Measurements from ENCODE around the gene FUT3. TPM values are rescaled to one million over a fixed set of nuclear protein-coding genes. Genes with fewer than 3 reads are reported as not detected.
"Not testable (repeated sequence)": the region's sequence is repeated elsewhere in the genome, so short reads cannot be mapped to it uniquely, and the experiment has no call there.

FUT3 gene
- polyA plus RNA-seq, 1 of the 3 experiments (the other 2 are of a cell fraction) = not detected

DNA sequence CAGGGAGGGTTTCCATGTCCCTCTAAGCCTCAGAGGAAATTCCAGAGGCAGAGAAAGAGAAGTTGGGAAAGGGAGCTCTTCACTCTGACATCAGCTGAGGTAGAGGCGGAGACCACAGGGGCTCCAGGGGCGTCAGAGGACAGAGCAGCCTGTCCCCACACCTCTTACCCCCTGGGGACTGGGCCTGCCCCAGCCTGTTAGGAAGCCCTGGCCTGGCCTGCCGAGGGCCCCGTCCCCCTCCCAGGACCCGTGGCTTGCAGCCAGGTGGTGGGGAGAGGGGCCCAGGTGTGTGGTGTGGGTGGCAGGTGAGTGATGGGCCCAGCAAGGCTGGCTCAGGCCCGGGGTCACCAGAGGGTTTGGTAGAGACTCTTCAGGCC lies 9.5 kb downstream of the FUT3 start:
- H4K20me1 ChIP-seq (ENCODE audit: insufficient read depth); H3K9me3 ChIP-seq; H3K4me2 ChIP-seq; H3K9ac ChIP-seq; H3F3A ChIP-seq (replicated peaks; ENCODE audit: insufficient read depth); H3K27ac ChIP-seq (ENCODE audit: low read depth in 2 of 2, low read length in 1 of 2); H3K27me3 ChIP-seq (ENCODE audit: insufficient read depth); H3K4me1 ChIP-seq (ENCODE audit: control insufficient read depth in 1 of 2, insufficient read depth in 2 of 2, low read depth in 1 of 2, low read length in 1 of 2); H3K4me3 ChIP-seq (ENCODE audit: low read depth in 2 of 2, low read length in 1 of 2); H3K36me3 ChIP-seq (replicated peaks in 1 of 2; ENCODE audit: control insufficient read depth in 1 of 2, insufficient read depth in 2 of 2, low read length in 1 of 2); H3K9me2 ChIP-seq; H3K79me2 ChIP-seq (ENCODE audit: insufficient read depth); H2AFZ ChIP-seq (ENCODE audit: low read depth): not testable (repeated sequence)
- POLR2A ChIA-PET = interaction anchor here (1.7 kb wide), 1 partner anchor 13 kb away, joined by 7 read pairs; no protein-coding TSS in a partner anchor
- WGBS (ENCODE audit: low lambda C conversion rate) = 70% methylated on average over 2 of the region's 6 CpGs
- CTCF ChIA-PET = interaction anchor here (1.6 kb wide), 1 partner anchor 52 kb away, joined by 4 read pairs; no protein-coding TSS in a partner anchor
- peak; percentile 16 for DNase-seq

- peaks cover 7% of the 10 kb centered on the region; the same call in 1 of the 2 replicates for H3K27me3 ChIP-seq (ENCODE audit: insufficient read depth)
- no peak within 1 kb of the TSS for H2AFZ ChIP-seq (ENCODE audit: low read depth)
- H3K4me3 ChIP-seq (ENCODE audit: low read depth in 2 of 2, low read length in 1 of 2) = no peak within 1 kb of the TSS
- no peaks in the 10 kb centered on the region for H3K9me3 ChIP-seq
- H3K9me2 ChIP-seq = no peaks in the 10 kb centered on the region
- H3K27ac ChIP-seq (ENCODE audit: low read depth in 2 of 2, low read length in 1 of 2) = no peak within 1 kb of the TSS
- H3K79me2 ChIP-seq (ENCODE audit: insufficient read depth) = no peaks in the 10 kb centered on the region
- ChIA-PET POLR2A (no interaction called here), CTCF (interaction anchor here (1.6 to 1.7 kb wide), 2 partner anchors 12 to 35 kb away, joined by 7 to 8 read pairs; no protein-coding TSS in a partner anchor)
- no peaks in the 10 kb centered on the region; a peak in 1 of 4 replicates for H3K4me1 ChIP-seq (ENCODE audit: control insufficient read depth in 1 of 2, insufficient read depth in 2 of 2, low read depth in 1 of 2, low read length in 1 of 2)
- no peaks in the 10 kb centered on the region for H3F3A ChIP-seq (replicated peaks; ENCODE audit: insufficient read depth)
- TF ChIP-seq TCF12 (IDR thresholded peaks at IDR 0.05) (no peak), EZH2phosphoT487 (IDR thresholded peaks at IDR 0.05; ENCODE audit: borderline replicate concordance, low read depth) (no peak), USF1 (IDR thresholded peaks at IDR 0.05; ENCODE audit: borderline replicate concordance, low read depth) (no peak), TAF1 (IDR thresholded peaks at IDR 0.05; ENCODE audit: borderline replicate concordance, low read depth, low read length) (no peak), MXI1 (IDR thresholded peaks at IDR 0.05; ENCODE audit: low read depth, low read length) (no peak), RXRA (IDR thresholded peaks at IDR 0.05; ENCODE audit: borderline replicate concordance, low read depth) (no peak)
- TF ChIP-seq, protein P1, sequence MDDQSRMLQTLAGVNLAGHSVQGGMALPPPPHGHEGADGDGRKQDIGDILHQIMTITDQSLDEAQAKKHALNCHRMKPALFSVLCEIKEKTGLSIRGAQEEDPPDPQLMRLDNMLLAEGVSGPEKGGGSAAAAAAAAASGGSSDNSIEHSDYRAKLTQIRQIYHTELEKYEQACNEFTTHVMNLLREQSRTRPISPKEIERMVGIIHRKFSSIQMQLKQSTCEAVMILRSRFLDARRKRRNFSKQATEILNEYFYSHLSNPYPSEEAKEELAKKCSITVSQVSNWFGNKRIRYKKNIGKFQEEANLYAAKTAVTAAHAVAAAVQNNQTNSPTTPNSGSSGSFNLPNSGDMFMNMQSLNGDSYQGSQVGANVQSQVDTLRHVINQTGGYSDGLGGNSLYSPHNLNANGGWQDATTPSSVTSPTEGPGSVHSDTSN (IDR thresholded peaks at IDR 0.05) = no peak
- H4K20me1 ChIP-seq (ENCODE audit: insufficient read depth) = no peaks in the 10 kb centered on the region
- H3K4me2 ChIP-seq = no peak within 1 kb of the TSS
- no peak within 1 kb of the TSS for H3K9ac ChIP-seq
- H3K36me3 ChIP-seq (replicated peaks in 1 of 2; ENCODE audit: control insufficient read depth in 1 of 2, insufficient read depth in 2 of 2, low read length in 1 of 2) = no peaks in the 10 kb centered on the region
- peak; percentile 11 for DNase-seq
- 82% methylated on average over 6 of the region's 9 CpGs for WGBS (ENCODE audit: low lambda C conversion rate)
Observed at GRCh38 chr19:5839065-5840017, 11.9 kb downstream of the FUT3 start, which contains the start of gene FUT6. Gene FUT6, minus strand, starts transcription at chr19:5839702. Its CDS starts 7,135 bp downstream, at chr19:5832567.
